PC-3 (cell line): ENCODE data around the gene DOCK4.

ENCODE experiments used
- EZH2 ChIP-seq: fragments of 300-600 bp; sonication (generic); IDR thresholded peaks from one replicate; pipeline ENCODE4 v1.6.1; 2017; ENCODE audit warnings: antibody characterized with exemption, mild to moderate bottlenecking, low read length; ENCODE audit not compliant: unreplicated experiment
- EZH2phosphoT487 ChIP-seq: fragments of 300-600 bp; sonication (generic); IDR thresholded peaks from 2 replicates; pipeline ENCODE4 v1.6.1; 2018; ENCODE audit warnings: mild to moderate bottlenecking, antibody characterized with exemption, low read length, borderline replicate concordance
- TF ChIP-seq, protein P1 (sequence below): fragments of 300-600 bp; sonication (generic); conservative IDR thresholded peaks from 2 replicates; pipeline ENCODE4 v1.5.1; 2017; ENCODE audit warnings: antibody characterized with exemption, low read depth, mild to moderate bottlenecking, low read length

DNA sequence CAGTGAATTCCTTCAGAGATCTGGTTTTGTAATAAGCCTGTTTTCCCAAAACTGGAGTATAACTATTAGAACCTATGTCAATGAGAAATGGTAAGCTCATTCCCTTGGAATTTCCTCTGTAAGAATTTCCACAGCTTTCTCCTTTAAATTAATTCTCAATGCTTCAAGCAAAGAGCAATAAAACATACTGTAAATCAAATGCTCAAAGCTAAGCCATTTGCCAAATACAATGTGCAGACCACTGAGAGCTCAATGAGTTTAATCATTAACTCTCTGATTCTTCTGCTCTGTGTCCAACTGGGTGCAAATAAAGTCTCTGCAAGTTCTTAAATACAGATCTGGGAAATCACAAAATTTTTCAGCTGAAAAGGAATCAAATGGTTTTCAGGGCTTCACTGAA lies 416.3 kb downstream of the DOCK4 start:
- TF ChIP-seq, protein P1, sequence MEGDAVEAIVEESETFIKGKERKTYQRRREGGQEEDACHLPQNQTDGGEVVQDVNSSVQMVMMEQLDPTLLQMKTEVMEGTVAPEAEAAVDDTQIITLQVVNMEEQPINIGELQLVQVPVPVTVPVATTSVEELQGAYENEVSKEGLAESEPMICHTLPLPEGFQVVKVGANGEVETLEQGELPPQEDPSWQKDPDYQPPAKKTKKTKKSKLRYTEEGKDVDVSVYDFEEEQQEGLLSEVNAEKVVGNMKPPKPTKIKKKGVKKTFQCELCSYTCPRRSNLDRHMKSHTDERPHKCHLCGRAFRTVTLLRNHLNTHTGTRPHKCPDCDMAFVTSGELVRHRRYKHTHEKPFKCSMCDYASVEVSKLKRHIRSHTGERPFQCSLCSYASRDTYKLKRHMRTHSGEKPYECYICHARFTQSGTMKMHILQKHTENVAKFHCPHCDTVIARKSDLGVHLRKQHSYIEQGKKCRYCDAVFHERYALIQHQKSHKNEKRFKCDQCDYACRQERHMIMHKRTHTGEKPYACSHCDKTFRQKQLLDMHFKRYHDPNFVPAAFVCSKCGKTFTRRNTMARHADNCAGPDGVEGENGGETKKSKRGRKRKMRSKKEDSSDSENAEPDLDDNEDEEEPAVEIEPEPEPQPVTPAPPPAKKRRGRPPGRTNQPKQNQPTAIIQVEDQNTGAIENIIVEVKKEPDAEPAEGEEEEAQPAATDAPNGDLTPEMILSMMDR = no peak
- TF ChIP-seq EZH2 = no peak
- no peak for TF ChIP-seq EZH2phosphoT487
